Testis (tissue), 3 donors: ENCODE results near the gene SPINT1. TPM values are rescaled to one million over a fixed set of nuclear protein-coding genes. Genes with fewer than 3 reads are reported as not detected.

ENCODE experiments used
- DNase-seq: peaks from one replicate; pipeline ENCODE4 v3.0.0-alpha.2; 2019
- H3K27ac ChIP-seq, 2 donors: fragments of 200-600 bp; sonication (generic); one replicate each; pipeline ENCODE4 v1.5.1; 2019
- H3K27me3 ChIP-seq: fragments of 200-600 bp; sonication (generic); one replicate; pipeline ENCODE4 v1.5.1; 2019
- H3K36me3 ChIP-seq: fragments of 200-600 bp; sonication (generic); one replicate; pipeline ENCODE4 v1.5.1; 2017; ENCODE audit warnings: low read depth; ENCODE audit errors: missing control alignments
- H3K4me1 ChIP-seq: fragments of 200-600 bp; sonication (generic); one replicate; pipeline ENCODE4 v1.5.1; 2019
- H3K4me3 ChIP-seq, 2 donors: fragments of 200-600 bp; sonication (generic); one replicate each; pipeline ENCODE4 v1.5.1; 2017 to 2019
- H3K9me3 ChIP-seq: fragments of 200-600 bp; sonication (generic); one replicate; pipeline ENCODE4 v1.5.1; 2017
- POLR2A ChIP-seq: fragments of 450-650 bp; IDR thresholded peaks from one replicate; pipeline ENCODE4 v1.6.1; 2017; ENCODE audit warnings: antibody characterized with exemption, mild to moderate bottlenecking, moderate library complexity
- WGBS, 2 donors: methylation state at CpG; one replicate each; pipeline ENCODE4 v1.1.5; 2018; 5-methylcytosine and 5-hydroxymethylcytosine counted together
- intact Hi-C: fragments of 100-400 bp; cut with DNase I; formaldehyde crosslinking; loops from one replicate; pipeline ENCODE4 v1.15.1; 2023; ENCODE audit warnings: low total_unique reads
- polyA plus RNA-seq: library from polyadenylated mRNA; stranded (reverse); fragments of 350-450 nt; fragmentation: Illumina TruSeq; extraction: RNeasy Lipid Tissue Mini Kit (QIAGEN cat#74804); gene quantifications from one replicate; pipeline ENCODE4 v1.2.3, GENCODE V29; 2014; ENCODE audit warnings: low read depth, low replicate concordance; ENCODE audit not compliant: insufficient read depth
- total RNA-seq, 2 donors: library from RNA; depleted of rRNA; stranded (reverse); fragments of >200 nt; gene quantifications; one replicate each; pipeline ENCODE4 v1.2.3, GENCODE V29; 2016
- TF ChIP-seq, protein P1 (sequence below), 3 experiments: fragments of 450-650 bp in 2 of 3; fragments of 200-600 bp in 1 of 3; sonication (generic) in 1 of 3; IDR thresholded peaks; one replicate each; pipeline ENCODE4 v1.5.1; 2016 to 2019; ENCODE audit warnings: antibody characterized with exemption in 3 of 3, mild to moderate bottlenecking in 2 of 3, moderate library complexity in 1 of 3

The SPINT1 gene
- total and polyA plus RNA-seq, 3 donors from 2014 or later = 7.2 to 10.5 (median 9.5) TPM

- H3K27ac ChIP-seq = no peak overlapping the region
- no peak for DNase-seq
- no peaks in the 10 kb centered on the region for H3K9me3 ChIP-seq
- no peak overlapping the region for H3K4me3 ChIP-seq
- H3K4me1 ChIP-seq = peaks cover 9% of the 10 kb centered on the region
- no peaks in the 10 kb centered on the region for H3K36me3 ChIP-seq
- 85 to 94% methylated on average over 1 of the region's 1 CpG for WGBS, 2 donors
- intact Hi-C loops = no loop called here
- TF ChIP-seq POLR2A = no peak
- TF ChIP-seq, protein P1, sequence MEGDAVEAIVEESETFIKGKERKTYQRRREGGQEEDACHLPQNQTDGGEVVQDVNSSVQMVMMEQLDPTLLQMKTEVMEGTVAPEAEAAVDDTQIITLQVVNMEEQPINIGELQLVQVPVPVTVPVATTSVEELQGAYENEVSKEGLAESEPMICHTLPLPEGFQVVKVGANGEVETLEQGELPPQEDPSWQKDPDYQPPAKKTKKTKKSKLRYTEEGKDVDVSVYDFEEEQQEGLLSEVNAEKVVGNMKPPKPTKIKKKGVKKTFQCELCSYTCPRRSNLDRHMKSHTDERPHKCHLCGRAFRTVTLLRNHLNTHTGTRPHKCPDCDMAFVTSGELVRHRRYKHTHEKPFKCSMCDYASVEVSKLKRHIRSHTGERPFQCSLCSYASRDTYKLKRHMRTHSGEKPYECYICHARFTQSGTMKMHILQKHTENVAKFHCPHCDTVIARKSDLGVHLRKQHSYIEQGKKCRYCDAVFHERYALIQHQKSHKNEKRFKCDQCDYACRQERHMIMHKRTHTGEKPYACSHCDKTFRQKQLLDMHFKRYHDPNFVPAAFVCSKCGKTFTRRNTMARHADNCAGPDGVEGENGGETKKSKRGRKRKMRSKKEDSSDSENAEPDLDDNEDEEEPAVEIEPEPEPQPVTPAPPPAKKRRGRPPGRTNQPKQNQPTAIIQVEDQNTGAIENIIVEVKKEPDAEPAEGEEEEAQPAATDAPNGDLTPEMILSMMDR (IDR thresholded peaks at IDR 0.05) = no peak
- H3K27me3 ChIP-seq = no peaks in the 10 kb centered on the region
These were observed 40.2 kb upstream of the SPINT1 start for GRCh38 chr15:40803688-40804087.

GRCh38 chr15:40806672-40807027, 37.2 kb upstream of the SPINT1 start:
- no peaks in the 10 kb centered on the region for H3K9me3 ChIP-seq
- DNase-seq = no peak
- intact Hi-C loops = no loop called here
- H3K36me3 ChIP-seq = no peaks in the 10 kb centered on the region
- H3K27ac ChIP-seq = peak overlapping the region; percentile 87 to 97
- peaks cover 9% of the 10 kb centered on the region for H3K4me1 ChIP-seq
- no peaks in the 10 kb centered on the region for H3K27me3 ChIP-seq
- WGBS, 2 donors = 2 to 5% methylated on average over 2 of the region's 2 CpGs
- TF ChIP-seq, protein P1 (IDR thresholded peaks at IDR 0.05) = no peak
- no peak for TF ChIP-seq POLR2A
- peak overlapping the region; percentile 84 to 100 for H3K4me3 ChIP-seq

DNA sequence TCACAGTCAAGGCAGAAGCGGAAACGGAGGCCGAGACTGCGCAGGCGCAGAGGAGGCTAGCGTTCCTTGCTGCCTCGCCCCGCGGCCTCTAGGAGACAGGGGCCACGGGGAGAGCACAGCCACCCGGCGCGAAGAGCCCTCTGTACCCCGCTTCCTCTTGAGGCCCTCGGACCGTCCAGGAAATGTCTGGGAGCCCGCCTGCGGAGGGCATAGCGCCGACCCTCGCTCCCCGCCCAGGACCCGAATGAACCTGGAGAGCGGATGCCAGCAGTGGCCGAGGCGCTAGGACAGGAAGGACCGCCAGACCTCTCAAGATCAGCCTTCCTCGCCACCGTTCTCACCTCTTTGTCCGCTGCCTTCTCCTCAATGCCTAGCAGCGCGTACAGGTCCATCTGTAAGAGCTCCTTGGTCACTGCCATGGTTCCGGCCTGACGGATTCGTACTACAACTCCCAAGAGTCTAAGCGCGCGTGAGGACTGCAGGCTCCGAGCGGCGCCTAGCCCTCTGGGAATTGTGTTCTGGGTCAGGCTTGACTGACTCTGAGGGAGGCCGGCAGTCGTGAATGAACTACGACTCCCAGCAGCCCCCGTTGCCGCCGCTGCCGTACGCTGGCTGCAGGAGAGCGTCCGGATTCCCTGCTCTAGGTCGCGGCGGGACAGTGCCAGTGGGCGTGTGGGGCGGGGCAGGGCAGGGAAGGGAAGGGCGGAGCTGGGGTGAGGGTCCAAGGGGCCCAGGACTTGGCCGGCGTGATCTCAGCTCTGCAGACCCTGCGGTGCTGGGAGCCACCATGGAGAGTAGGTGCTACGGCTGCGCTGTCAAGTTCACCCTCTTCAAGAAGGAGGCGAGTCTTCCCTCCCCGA, 36.6 kb upstream of the SPINT1 start, which contains the start of the genes DNAJC17 and ZFYVE19:
Gene DNAJC17 (minus strand): TSS at position 446 of the 860 bp plus-strand sequence. CDS start 27 bp downstream, at position 419.
Gene ZFYVE19 (plus strand): TSS at position 62 of the 860 bp plus-strand sequence. CDS start 501 bp downstream, at position 563.
- DNase-seq = peak; percentile 99
- intact Hi-C loops = no loop called here
- 0 to 1% methylated on average over 20 to 64 of the region's 64 CpGs for WGBS, 2 donors

GRCh38 chr15:40807888-40808461, 35.9 kb upstream of the SPINT1 start:
- TF ChIP-seq, protein P1 (IDR thresholded peaks at IDR 0.05) = no peak
- no peak for TF ChIP-seq POLR2A
- DNase-seq = no peak
- Histone ChIP-seq H3K9me3 (no peaks in the 10 kb centered on the region), H3K27me3 (no peaks in the 10 kb centered on the region), H3K36me3 (no peaks in the 10 kb centered on the region), H3K4me1 (peaks cover 9% of the 10 kb centered on the region), H3K27ac (peak overlapping the region; percentile 87 to 97), H3K4me3 (peak overlapping the region; percentile 84 to 100)
- intact Hi-C loops = no loop called here
- 11 to 46% methylated on average over 19 of the region's 19 CpGs for WGBS, 2 donors

More for the DNA sequence above, 36.6 kb upstream of the SPINT1 start, which contains the start of the genes DNAJC17 and ZFYVE19:
- H3K27me3 ChIP-seq = no peaks in the 10 kb centered on the region
- H3K36me3 ChIP-seq = no peaks in the 10 kb centered on the region
- no peaks in the 10 kb centered on the region for H3K9me3 ChIP-seq
- peak within 1 kb of the TSS; percentile 84 to 100 for H3K4me3 ChIP-seq
- TF ChIP-seq POLR2A = peak; percentile 10
- TF ChIP-seq, protein P1 (IDR thresholded peaks at IDR 0.05) = peak in 1 of 3 experiments; percentile 16
- H3K4me1 ChIP-seq = peaks cover 9% of the 10 kb centered on the region
- H3K27ac ChIP-seq = peak within 1 kb of the TSS; percentile 87 to 97
